ENCODE data around the gene CHTF18. TPM values are rescaled to one million over a fixed set of nuclear protein-coding genes. Genes with fewer than 3 reads are reported as not detected.
"Not testable (repeated sequence)": the region's sequence is repeated elsewhere in the genome, so short reads cannot be mapped to it uniquely, and the experiment has no call there.

The CHTF18 gene
- total RNA-seq, 1 donor from 2014 or later = 11.3 TPM

DNA sequence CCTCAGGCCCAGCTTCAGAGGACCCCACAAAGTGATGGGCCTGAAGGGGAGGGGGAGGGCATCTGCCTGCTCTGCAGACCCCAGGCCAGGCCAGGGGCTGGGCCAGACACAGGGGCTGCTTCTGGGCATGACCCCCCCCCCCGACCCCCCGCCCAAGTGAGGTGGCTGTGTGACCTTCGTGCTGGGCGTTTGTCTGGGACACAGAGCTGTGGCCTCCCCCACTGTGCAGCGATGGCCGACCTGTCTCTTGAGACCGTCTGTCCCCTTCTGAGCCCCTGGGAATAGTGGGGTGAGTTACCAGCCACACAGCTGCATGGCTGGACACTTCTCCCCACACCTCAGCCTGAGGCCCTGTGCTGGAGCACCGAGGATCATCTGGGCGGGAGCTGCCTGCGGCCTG lies 47.0 kb downstream of the CHTF18 start:
- Histone ChIP-seq H3K4me1 (no peaks in the 10 kb centered on the region), H3K9me3 (peaks cover 17% of the 10 kb centered on the region), H3K36me3 (no peaks in the 10 kb centered on the region), H3K27ac (no peak overlapping the region), H3K27me3 (ENCODE audit: low read depth) (peaks cover 6% of the 10 kb centered on the region), H3K4me3 (no peak overlapping the region)
- intact Hi-C loops (cut with DNase I) = no loop called here
- ATAC-seq (no peak), DNase-seq (no peak)
- TF ChIP-seq, protein P1, sequence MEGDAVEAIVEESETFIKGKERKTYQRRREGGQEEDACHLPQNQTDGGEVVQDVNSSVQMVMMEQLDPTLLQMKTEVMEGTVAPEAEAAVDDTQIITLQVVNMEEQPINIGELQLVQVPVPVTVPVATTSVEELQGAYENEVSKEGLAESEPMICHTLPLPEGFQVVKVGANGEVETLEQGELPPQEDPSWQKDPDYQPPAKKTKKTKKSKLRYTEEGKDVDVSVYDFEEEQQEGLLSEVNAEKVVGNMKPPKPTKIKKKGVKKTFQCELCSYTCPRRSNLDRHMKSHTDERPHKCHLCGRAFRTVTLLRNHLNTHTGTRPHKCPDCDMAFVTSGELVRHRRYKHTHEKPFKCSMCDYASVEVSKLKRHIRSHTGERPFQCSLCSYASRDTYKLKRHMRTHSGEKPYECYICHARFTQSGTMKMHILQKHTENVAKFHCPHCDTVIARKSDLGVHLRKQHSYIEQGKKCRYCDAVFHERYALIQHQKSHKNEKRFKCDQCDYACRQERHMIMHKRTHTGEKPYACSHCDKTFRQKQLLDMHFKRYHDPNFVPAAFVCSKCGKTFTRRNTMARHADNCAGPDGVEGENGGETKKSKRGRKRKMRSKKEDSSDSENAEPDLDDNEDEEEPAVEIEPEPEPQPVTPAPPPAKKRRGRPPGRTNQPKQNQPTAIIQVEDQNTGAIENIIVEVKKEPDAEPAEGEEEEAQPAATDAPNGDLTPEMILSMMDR (IDR thresholded peaks at IDR 0.05) = no peak

GRCh38 chr16:836221-836620 lies 47.8 kb downstream of the CHTF18 start:
- DNase-seq = no peak
- no peak for ATAC-seq
- Histone ChIP-seq H3K27ac (no peak overlapping the region), H3K9me3 (peaks cover 17% of the 10 kb centered on the region), H3K4me1 (no peaks in the 10 kb centered on the region), H3K27me3 (ENCODE audit: low read depth) (peaks cover 10% of the 10 kb centered on the region), H3K4me3 (no peak overlapping the region), H3K36me3 (no peaks in the 10 kb centered on the region)
- TF ChIP-seq, protein P1 (IDR thresholded peaks at IDR 0.05) = no peak
- intact Hi-C loops (cut with DNase I) = no loop called here

DNA sequence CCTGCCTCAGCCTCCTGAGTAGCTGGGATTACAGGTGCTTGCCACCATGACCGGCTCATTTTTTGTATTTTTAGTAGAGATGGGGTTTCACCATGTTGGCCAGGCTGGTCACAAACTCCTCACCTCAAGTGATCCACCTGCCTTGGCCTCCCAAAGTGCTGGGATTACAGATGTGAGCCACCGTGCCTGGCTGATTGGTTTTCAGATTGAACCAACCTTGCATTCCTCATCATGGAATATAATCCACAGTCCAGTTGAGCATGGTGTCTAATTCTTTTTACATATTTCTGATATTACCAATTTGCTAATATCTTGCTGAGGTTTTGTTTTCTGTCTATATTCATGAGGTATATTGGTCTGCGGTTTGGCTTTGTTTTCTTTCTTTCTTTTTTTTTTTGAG lies 48.4 kb downstream of the CHTF18 start:
- H3K4me3 ChIP-seq; H3K27ac ChIP-seq; DNase-seq; intact Hi-C loops (cut with DNase I); ATAC-seq; H3K36me3 ChIP-seq; H3K4me1 ChIP-seq: not testable (repeated sequence)
- H3K27me3 ChIP-seq (ENCODE audit: low read depth) = peaks cover 15% of the 10 kb centered on the region
- peaks cover 17% of the 10 kb centered on the region for H3K9me3 ChIP-seq

- no peaks in the 10 kb centered on the region for H3K4me1 ChIP-seq
- DNase-seq (no peak), ATAC-seq (no peak)
- peaks cover 15% of the 10 kb centered on the region for H3K27me3 ChIP-seq (ENCODE audit: low read depth)
- H3K27ac ChIP-seq = no peak overlapping the region
- intact Hi-C loops (cut with DNase I) = no loop called here
- no peaks in the 10 kb centered on the region for H3K36me3 ChIP-seq
- H3K4me3 ChIP-seq = no peak overlapping the region
- TF ChIP-seq, protein P1 (IDR thresholded peaks at IDR 0.05) = no peak
- H3K9me3 ChIP-seq = peaks cover 17% of the 10 kb centered on the region
Observed at GRCh38 chr16:838741-839140, 50.3 kb downstream of the CHTF18 start.

DNA sequence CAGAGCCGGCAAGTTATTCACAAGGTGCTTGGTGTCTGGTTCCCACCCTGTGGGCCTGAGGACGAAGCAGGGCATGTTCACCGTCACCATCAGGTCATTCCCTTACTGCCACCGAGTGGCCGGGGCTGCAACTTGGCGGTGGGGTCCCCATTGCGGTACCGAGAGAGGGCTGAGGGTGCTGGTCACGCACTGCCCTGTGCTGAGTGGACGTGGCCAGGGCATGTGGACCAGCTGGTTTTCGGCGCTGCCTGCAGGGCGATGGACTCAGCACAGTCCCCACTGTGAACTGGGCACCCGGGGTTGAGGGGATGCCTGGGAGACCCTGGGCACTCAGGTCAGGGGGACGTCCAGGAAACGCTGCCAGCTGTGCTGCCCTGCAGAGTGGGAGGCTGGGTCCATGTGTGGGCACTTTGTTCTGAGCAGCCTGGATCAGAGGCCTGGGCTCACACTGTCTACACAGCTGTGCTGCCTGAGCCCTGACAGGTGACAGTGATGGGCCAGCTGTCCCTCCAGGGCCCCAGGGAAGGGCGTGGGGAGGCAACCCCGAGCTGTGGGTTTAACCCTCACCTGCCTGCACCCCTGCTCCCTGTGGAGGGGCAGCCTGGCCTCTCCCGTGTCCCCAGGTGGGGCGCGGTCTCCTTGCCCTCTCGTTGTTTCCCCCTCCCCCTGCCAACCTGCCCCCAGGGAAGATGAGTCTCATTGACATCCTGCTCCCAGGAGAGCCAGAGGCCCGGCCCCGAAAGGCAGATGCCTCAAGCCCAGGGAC lies 51.4 kb downstream of the CHTF18 start:
- Histone ChIP-seq H3K27ac (no peak overlapping the region), H3K9me3 (peaks cover 17% of the 10 kb centered on the region), H3K4me1 (no peaks in the 10 kb centered on the region), H3K4me3 (no peak overlapping the region), H3K27me3 (ENCODE audit: low read depth) (peaks cover 15% of the 10 kb centered on the region), H3K36me3 (no peaks in the 10 kb centered on the region)
- intact Hi-C loops (cut with DNase I) = no loop called here
- no peak for DNase-seq
- TF ChIP-seq, protein P1 (IDR thresholded peaks at IDR 0.05) = no peak
- no peak for ATAC-seq

Data from lower lobe of right lung (tissue), 2 donors.